LoVo (cell line): Measurements from ENCODE around the gene ARL4D.
A peak's percentile ranks its signal among the peaks of the same experiment; 100 is the strongest.
"Not testable (repeated sequence)": the region's sequence is repeated elsewhere in the genome, so short reads cannot be mapped to it uniquely, and the experiment has no call there.

Experiments
- DNase-seq: peaks from one replicate; pipeline ENCODE4 v3.0.0-alpha.2; 2016; ENCODE audit warnings: low spot score

The ARL4D gene

DNA sequence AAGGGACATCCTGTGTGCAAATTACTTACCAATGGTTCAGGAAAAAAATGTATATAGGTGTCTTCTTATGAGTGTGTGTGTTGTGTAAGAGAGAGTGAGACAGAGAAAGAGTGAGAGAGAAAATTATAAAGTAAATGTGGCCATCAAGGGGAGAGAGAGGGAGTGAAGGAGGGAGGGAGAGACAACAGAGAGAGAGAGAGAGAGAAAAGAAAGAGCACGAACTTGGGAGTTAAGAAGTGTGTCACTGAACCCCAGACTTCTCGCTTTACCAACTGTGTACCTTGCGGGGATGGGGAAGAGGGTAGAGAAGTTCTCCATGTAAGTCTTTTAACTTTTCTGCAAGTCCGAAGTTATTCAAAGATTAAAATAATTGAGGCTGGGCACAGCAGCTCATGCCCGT lies 28.8 kb upstream of the ARL4D start:
- DNase-seq, result no peak

DNA sequence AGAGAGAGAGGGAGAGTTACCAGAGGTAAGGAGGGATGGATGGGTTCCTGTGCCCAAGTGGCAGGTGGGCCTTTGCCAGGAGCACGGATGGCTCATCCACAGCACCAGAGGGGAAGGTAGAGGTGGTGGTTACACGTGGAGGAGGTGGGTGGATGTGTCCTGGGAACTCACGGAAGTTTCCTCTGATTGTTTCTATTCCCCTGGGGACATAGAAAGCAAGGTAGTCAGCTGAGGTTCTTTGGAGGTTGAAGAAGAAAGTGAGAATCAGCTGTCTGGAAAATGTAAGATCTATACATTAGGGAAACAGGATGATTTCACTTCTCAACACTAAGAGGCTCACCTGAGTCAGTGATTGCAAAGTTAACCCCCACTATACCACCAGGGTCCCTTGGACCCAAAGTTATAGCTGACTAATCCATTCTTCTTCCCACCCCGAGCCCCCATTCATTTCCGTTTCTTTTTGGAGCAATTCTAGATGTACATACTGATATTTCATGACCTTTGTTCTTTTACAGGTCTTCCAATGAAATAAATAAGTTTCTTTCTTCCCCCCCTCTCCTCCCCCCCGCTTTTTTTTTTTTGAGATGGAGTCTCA lies 27.5 kb upstream of the ARL4D start:
- no peak for DNase-seq

DNA sequence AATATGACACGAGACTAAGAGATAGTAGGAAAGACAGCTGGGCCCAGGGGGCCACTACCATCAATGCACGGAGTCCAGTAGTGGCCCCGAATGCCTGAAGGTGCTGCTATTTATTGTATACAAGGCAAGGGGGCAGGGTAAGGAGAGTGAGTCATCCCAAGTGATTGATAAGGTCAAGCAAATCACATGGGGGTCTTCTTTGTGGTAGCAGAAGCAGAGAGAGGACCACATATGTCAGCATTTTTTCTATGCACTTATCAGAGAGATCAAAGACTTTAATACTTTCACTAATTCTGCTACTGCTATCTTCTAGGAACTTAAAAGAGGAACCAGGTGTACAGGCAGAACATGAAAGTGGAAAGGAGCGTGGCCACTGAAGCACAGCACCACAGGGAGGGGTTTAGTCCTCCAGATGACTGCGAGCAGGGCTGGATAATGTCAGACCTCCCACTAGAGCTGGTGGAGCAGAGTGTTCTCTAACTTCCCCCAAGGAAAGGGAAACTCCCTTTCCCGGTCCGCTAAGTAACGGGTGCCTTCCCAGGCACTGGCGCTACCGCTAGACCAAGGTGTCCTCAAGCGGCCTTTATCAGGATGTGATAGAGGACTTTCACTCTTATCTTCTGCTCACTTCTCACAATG lies 26.4 kb upstream of the ARL4D start:
- DNase-seq, result no peak

DNA sequence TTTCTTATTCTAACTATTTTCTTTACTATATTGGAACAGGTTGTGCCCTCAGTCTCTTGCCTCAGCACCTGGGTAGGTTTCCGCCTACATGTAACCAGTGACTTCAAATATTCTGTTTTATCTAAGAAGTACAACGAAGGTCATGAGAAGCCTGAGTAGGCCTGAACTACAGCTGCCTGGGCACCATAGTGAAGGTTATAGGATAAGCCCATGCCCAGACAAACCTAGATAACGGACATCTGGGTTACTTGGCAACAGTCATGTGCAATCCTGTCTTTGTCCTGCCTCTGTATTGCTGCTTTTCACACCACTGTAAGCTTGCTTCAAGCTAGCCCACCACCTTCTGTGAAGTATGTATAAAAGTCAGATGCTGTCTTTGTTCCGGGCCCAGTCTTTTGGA lies 25.4 kb upstream of the ARL4D start:
- no peak for DNase-seq

DNA sequence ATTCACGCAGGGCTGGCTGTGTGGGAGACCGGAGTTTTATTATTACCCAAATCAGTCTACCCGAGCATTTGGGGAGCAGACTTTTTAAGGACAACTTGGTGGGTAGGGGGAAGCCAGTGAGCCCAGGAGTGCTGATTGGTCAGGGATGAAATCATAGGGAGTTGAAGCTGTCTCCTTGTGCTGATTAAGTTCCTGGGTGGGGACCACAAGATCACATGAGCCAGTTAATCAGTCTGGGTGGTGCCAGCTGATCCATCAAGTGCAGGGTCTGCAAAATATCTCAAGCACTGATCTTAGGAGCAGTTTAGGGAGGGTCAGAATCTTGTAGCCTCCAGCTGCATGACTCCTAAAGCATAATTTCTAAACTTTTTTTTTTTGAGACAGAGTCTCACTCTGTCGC lies 22.9 kb upstream of the ARL4D start:
- not testable (repeated sequence) for DNase-seq

DNA sequence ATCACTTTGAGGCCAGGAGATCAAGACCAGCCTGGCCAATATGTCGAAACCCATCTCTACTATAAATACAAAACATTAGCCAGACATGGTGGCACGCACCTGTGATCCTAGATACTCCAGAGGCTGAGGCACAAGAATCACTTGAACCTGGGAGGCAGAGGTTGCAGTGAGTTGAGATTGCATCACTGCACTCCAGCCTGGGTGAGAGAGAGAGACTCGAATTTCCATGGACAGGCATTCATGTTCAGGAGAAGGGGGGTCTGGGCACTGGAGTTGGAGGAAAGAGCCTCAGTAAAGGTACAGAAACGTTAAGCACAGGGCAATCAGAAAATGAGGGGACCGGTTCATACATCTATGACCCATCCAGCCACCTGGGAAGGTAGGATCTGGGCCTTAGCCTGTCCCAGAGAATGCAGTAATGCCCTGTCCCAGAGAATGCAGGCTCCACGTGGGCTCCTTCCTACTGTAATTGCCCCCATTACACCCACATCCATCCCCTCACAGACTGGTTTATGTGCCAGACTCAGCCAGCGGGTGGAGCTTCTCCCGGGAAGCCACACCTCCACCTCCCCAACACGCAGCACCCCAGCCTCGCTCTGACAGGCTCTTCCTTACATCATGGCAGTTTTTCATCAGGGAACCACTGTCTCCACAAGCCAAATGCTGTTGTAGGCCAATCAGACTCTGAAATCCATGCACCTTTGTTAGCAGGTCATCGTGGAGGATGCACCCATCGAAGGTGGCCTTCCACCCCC lies 21.6 kb upstream of the ARL4D start:
- DNase-seq, result no peak

DNA sequence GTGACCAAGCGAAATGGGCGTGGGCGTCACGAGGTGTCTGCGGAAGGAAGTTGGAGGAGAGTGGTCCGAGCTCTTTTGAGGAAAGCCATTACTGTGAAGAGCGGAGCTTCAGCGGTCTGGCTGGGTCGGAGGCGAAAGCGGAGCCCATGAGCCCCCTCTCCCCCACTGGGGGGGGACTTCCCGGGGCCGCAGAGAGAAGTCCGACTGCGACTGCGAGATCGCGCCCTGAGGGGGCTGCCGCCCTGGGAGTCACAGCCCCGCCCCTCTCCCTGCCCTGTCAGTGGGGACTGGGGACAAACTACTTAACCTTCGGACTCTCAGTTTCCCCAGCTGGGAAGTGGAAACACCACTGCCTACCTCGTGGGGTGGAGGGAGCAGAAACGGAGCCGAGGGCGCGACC lies 20.0 kb upstream of the ARL4D start:
- no peak for DNase-seq

DNA sequence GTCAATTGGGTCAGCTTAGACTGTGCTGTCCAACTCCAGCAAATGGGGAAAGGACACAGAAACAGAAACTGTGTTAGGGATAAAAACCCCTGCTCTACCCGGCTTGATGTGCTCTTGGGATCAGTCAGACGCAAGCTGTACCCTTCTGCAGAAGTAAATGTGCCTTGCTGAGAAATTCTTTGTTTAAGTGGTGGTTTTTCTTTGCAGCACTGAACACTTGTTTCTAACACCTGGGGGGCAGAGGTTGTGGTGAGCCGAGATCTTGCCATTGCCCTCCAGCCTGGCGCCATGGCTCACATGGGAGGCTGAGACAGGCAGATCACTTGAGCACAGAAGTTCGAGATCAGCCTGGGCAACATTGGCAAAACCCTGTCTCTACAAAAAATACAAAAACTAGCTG lies 18.5 kb upstream of the ARL4D start:
- no peak for DNase-seq

DNA sequence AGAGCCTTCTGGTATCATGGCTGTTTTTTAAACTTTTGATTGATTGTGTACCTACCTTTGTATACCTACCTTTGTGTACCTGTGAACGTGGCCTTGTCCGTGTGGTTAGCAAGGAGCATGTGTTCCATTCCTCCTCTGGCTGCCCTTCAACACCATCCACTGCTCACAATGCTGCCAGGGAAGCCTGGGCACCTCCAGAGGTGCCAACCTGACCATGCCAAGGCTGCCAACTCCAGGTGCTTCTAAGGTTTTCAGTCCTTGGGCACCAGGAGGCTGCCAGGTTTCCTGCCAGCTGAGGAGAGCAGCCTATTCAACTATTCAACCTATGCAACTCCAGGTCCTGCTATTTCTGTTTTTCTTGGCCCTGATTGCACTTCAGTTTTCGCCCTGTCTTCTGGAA lies 17.6 kb upstream of the ARL4D start:
- no peak for DNase-seq

DNA sequence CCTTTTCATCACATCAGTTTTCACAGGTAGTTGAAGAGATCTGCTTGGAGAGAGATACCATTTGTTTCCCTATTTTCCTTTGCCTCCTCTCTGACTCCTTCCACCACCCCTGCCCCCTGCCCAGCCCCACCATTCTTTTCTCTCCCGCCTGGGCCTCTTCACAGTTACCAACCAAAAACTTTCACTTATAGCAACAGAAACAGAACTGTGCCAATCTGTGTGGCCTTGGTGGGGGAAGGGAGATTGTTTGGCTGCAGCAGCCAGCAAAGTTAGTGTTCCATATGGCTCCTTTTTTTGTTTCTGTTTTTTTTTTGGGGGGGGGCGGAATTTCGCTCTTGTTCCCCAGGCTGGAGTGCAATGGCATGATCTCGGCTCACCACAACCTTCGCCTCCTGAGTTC lies 17.2 kb upstream of the ARL4D start:
- DNase-seq, result no peak

DNA sequence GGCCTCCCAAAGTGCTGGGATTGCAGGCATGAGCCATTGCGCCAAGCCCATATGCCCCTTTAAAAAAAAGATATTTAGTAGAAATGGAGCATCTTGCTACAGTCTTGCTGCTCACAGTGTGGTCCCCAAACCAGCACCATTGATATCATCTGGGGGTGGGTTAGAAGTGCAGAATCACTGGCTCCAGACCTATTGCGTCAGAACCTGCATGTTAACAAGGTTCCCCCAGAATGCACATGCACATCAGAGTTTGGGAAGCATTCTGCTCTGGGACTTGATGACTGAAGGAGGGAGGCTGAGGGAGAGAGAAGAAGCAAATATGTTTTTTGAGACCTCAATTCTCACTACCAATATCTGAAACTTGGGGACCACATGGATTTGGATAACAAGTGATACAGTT lies 16.0 kb upstream of the ARL4D start:
- no peak for DNase-seq

DNA sequence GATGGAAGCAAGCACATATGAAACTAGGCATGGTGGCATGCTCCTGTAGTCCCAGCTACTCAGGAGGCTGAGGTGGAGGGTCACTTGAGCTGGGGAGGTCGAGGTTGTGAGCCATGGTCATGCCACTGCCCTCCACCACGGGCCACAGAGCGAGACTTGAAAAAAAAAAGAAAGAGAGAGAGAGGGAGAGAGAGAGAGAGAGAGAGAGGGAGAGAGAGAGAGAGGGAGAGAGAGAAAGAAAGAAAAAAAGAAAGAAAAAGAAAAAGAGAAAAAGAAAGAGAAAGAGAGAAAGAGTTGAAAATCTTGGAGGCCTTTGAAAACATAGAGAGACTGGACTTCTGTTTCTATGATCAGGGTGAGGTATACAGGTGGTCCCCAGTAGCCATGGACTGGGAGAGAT lies 15.4 kb upstream of the ARL4D start:
- no peak for DNase-seq

DNA sequence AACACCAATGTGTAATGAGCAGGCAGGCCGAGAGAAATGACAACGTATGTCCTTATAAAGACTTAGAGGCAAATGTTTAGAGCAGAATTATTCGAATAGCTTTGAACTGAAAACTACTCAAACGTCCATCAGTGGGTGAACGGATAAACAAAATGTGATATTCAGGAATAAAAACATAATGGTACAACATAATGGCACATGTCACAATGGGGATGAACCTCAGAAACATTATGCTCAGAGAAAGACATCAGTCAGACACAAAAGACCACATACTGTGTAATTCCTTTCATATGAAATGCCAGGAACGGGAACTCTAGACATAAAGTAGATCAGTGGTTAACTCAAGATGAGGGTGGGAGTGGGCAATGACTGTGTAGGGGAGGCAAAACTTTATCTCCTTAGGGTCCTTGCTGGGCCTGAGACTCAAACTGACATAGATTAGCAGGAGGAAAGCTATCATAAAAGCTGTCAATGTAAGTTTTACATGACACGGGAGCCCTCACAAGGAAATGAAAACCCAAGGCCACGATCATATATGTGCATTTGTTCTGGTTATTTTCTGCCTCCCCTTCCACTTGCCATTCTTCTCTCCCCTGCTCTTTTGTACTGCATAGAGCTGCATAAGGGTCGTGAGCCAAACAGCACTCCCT lies 14.8 kb upstream of the ARL4D start:
- DNase-seq, result no peak

DNA sequence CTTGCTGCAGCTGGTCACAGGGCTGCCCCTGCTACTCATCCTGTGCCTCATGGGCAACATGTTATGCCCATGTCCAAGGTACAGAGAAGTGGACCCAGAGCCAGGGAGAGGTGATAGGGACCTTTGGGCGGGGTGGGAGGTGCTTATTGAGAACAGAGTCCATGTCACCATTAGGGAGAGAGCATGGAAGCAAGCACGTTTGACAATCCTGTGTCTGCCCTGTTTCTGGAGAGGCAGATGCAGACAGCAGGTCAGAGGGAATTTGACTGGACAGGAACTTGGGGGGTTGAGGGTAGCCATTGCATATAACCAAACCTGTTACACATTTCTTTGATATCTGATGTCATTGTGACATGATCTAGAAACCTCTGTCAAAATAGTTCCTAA lies 14.3 kb upstream of the ARL4D start:
- DNase-seq, result no peak

DNA sequence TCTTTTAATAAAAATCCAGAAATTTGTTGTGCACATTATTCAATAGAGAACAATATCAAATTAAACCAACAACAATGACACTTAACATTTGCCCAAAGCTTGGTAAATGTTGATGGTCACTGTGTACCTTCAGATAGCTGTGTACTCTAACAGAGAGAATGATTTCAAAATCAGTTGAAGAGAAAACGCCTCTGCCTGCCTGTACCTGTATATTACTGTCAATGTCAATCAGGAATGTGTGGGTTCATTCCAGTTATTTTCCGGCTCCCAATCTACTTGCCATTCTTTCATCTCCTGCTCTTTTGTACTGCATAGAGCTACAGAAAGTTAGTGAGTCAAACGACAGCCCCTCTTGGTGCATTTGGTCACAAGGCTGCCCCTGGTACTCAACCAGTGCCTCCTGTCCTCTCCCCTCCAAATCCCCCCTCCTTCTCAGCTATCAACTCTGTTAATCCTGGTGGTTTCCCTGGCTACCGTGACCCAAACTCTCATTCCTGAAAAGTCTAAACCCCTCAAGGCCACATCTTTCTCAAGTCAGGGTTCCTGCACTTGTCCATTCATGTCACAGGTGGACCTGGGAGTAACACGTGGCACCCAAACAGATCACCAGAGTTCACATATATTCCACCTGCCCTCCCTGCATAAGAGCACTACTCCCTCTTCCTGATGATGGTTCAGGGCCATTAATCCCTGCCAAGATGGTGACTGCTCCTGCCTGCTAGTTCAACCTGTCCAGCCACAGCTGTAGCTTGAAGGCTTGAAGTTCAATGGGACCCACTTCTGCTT lies 13.6 kb upstream of the ARL4D start:
- DNase-seq, result no peak

DNA sequence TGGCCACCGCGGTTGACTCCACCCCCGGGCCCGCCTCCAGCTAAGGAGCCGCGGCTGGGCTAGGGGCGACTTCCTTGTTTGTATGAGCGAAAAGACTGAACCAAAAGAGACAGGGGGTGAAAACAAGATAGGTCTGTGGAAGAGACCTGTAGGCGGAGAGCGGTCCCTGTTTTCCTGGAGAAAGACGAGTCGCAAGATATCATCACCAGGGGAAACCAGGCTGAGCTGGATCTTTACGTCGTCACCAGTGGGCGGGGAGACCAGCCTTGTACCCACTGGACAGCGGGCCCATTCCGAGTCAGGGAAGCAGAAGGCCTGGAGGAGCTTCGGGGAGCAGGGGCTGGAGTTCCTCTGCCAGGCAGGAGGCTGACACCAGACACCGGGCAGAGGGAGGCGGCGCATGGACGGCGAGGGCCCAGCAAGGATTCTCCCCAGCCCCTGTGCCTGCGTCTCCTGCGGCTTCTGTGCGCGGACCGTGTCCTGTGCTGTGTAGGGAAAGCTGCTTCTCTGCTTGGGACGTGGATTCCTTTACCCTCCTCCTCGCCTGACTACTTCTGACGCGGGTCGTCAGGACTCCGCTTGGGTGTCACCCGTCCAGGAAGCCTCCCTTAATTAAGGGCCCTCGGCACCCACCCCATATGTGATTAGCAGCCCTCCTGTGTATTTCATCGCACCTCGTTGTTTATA lies 10.3 kb upstream of the ARL4D start:
- peak; percentile 87 for DNase-seq

DNA sequence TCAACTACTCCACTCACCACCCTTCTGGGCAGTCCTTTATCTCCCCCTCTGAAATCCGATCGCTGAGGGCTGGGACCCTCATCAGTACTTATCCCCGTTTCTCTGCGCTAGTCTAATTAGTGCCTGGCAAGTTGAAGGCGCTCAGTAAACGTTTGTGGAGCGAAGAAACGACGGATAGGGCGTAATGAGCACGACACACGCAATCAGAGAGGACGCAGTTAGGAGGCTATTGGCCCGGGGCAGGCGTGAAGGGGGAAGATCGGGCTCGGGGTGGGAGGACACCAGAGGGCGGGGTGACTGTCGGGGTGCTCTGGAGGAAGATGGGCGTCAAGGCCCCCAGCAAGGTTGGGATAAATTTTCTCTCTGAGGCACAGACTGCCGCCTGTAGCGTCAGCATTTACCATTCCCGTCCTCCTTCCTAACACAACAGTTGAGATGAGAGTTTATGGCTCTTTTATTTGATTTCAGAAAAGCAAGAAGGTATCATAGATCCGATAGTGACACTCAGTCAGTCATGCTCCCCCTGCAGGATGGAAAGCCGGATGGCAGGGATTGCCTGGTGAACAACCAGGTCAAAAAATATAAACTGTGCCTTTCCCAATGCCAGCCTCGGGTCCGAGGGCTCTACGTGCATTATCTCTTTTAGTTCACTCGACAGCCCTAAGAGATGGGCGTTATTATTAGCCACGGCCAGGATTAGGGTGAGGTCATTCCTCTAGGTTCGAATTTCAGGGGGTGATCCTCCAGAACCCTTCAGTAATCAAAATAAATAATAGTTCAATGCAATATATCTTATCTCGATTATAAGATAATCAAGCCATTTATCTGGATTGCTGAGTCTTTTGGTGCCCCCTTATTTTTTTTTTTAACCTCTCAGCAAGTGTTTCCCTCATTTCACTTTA lies 9.5 kb upstream of the ARL4D start:
- DNase-seq, result peak; percentile 75

DNA sequence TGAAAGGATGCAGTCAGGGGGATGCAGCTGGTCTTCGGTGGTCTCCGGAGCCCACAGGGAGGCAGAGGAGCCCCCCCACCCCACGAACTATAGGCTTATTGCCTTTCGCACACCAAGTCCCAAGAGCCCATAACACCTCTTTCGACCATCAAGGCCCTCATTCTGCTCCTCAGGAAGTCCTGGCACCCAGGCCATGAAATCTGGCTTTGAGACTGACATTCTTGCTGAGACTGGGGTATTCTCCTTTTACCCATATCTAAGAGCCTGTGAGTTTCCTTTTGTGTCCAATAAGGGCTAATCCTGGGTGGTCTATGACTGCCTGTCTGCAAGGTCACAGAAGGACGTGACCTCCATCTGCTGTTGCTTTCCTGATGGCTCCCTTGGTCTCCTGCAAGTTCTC lies 6.4 kb upstream of the ARL4D start:
- no peak for DNase-seq

DNA sequence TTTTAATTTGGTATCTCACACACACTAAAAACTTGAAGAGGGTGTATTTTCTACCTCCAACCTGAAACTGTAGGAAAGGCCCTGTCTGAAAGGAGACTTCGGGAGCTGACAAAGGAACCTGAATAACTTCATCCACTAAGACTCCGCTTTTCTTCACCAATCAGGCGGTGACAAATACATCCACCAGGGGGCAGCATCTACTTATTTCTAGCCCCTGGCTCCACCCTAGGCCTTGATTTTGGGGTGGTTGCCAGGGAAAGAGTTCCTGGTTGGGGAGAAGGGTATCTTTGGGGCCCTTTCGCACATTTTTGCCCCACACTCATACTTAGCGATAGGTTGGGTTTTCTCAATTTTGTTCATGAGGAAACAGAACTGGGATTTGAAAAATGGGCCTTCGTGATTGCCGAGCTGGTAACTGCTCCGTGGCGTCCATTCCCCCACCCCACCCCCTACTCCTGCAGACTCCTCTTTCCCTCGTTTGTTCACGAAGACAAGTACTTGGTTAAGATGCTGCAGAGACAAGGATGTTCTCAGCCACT lies 4.8 kb upstream of the ARL4D start:
- peak; percentile 85 for DNase-seq

DNA sequence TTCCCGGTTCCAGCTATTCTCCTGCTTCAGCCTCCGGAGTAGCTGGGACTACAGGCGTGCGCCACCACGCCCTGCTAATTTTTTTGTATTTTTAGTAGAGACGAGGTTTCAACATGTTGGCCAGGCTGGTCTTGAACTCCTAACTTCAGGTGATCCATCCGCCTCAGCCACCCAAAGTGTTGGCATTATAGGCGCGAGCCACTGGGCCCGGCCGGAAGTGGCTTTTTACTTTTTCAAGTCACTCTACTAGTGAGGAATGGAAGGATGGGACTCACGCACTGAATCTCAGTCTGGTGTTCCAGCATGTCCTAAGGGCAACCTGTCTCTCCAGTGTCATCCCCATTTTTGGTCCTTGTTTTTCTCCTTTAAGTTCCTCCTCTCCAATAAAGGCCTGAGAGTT lies 4.1 kb upstream of the ARL4D start:
- DNase-seq, result not testable (repeated sequence)
